CD14-positive monocyte (primary cell): ENCODE data around the gene DAB2IP. TPM values are rescaled to one million over a fixed set of nuclear protein-coding genes. Genes with fewer than 3 reads are reported as not detected.
A peak's percentile ranks its signal among the peaks of the same experiment; 100 is the strongest.

Experiments
- DNase-seq, 3 donors: peaks; one replicate each; pipeline ENCODE4 v3.0.0-alpha.2; 2011 to 2022
- H2AFZ ChIP-seq: 2 replicates; pipeline ENCODE4 v1.6.0; 2012; ENCODE audit warnings: mild to moderate bottlenecking, low read depth, low read length, inconsistent platforms; ENCODE audit not compliant: insufficient read depth, poor library complexity, severe bottlenecking
- H3K27ac ChIP-seq, 2 donors: 1 replicate in 1 of 2; 2 replicates in 1 of 2; pipeline ENCODE4 v1.5.1; 2012 to 2013; ENCODE audit warnings: low read length in 2 of 2, control low read depth in 1 of 2, inconsistent platforms in 1 of 2, low read depth in 1 of 2, mild to moderate bottlenecking in 1 of 2
- H3K27me3 ChIP-seq, 2 donors: one replicate each; pipeline versions ENCODE4 v1.6.0 to v1.6.1; 2011 to 2013; ENCODE audit warnings: low read length in 2 of 2; ENCODE audit not compliant: control insufficient read depth in 2 of 2, insufficient read depth in 2 of 2
- H3K36me3 ChIP-seq, 2 donors: replicated peaks in 1 of 2; 1 replicate in 1 of 2; 2 replicates in 1 of 2; pipeline versions ENCODE4 v1.5.1 to v1.6.1; 2012 to 2013; ENCODE audit warnings: low read length in 2 of 2, control low read depth in 1 of 2, inconsistent platforms in 1 of 2, mild to moderate bottlenecking in 1 of 2; ENCODE audit not compliant: insufficient read depth in 2 of 2, control insufficient read depth in 1 of 2
- H3K4me1 ChIP-seq, 2 donors: 1 replicate in 1 of 2; 2 replicates in 1 of 2; pipeline versions ENCODE4 v1.5.1 to v1.6.1; 2012 to 2013; ENCODE audit warnings: low read length in 2 of 2, control low read depth in 1 of 2, inconsistent platforms in 1 of 2, mild to moderate bottlenecking in 1 of 2, moderate library complexity in 1 of 2; ENCODE audit not compliant: insufficient read depth in 2 of 2, control insufficient read depth in 1 of 2
- H3K4me2 ChIP-seq: replicated peaks from 2 replicates; pipeline ENCODE3; 2012; ENCODE audit warnings: low read length, moderate library complexity, mild to moderate bottlenecking; ENCODE audit not compliant: poor library complexity, severe bottlenecking; ENCODE audit errors: extremely low read depth
- H3K4me3 ChIP-seq, 3 experiments: fragments of 200-600 bp in 1 of 3; sonication (generic) in 1 of 3; replicated peaks in 1 of 3; 1 replicate in 2 of 3; 2 replicates in 1 of 3; pipeline ENCODE4 v1.5.1; 2011 to 2013; ENCODE audit warnings: low read length in 3 of 3, mild to moderate bottlenecking in 3 of 3, control low read depth in 2 of 3, low read depth in 2 of 3, inconsistent platforms in 1 of 3, moderate library complexity in 1 of 3
- H3K79me2 ChIP-seq: 2 replicates; pipeline ENCODE4 v1.6.0; 2012; ENCODE audit warnings: mild to moderate bottlenecking, control low read depth, inconsistent platforms, low read length, moderate library complexity; ENCODE audit not compliant: insufficient read depth
- H3K9ac ChIP-seq: 2 replicates; pipeline ENCODE4 v1.6.0; 2017; ENCODE audit warnings: low read length, mild to moderate bottlenecking; ENCODE audit not compliant: insufficient read depth, poor library complexity, severe bottlenecking
- H3K9me3 ChIP-seq, 2 donors: replicated peaks in 1 of 2; 1 replicate in 1 of 2; 2 replicates in 1 of 2; pipeline versions ENCODE4 v1.5.1 to v1.6.1; 2012 to 2013; ENCODE audit warnings: low read length in 2 of 2, control low read depth in 1 of 2; ENCODE audit not compliant: control insufficient read depth in 1 of 2, insufficient read depth in 1 of 2
- H4K20me1 ChIP-seq: 2 replicates; pipeline ENCODE4 v1.6.0; 2012; ENCODE audit warnings: mild to moderate bottlenecking, low read length, control low read depth, moderate library complexity; ENCODE audit not compliant: insufficient read depth
- H3K27ac Mint-ChIP-seq, 7 donors: one replicate each; pipeline ENCODE4 v1.8.0; 2020; ENCODE audit warnings: mild to moderate bottlenecking in 7 of 7, mixed read lengths in 7 of 7, moderate library complexity in 6 of 7, inconsistent platforms in 2 of 7
- H3K27me3 Mint-ChIP-seq, 3 donors: one replicate each; pipeline ENCODE4 v1.8.0; 2021 to 2022; ENCODE audit warnings: low read depth in 3 of 3, mild to moderate bottlenecking in 3 of 3, mixed read lengths in 3 of 3, moderate library complexity in 3 of 3, inconsistent platforms in 1 of 3
- H3K36me3 Mint-ChIP-seq, 2 donors: one replicate each; pipeline ENCODE4 v1.8.0; 2020; ENCODE audit warnings: mixed read lengths in 2 of 2, inconsistent platforms in 1 of 2, mild to moderate bottlenecking in 1 of 2
- H3K4me1 Mint-ChIP-seq: one replicate; pipeline ENCODE4 v1.8.0; 2020; ENCODE audit warnings: mild to moderate bottlenecking, mixed read lengths
- H3K4me3 Mint-ChIP-seq, 2 donors: one replicate each; pipeline ENCODE4 v1.8.0; 2020; ENCODE audit warnings: mild to moderate bottlenecking in 2 of 2, mixed read lengths in 2 of 2, moderate library complexity in 1 of 2
- H3K9me3 Mint-ChIP-seq, 7 donors: one replicate each; pipeline ENCODE4 v1.8.0; 2020 to 2022; ENCODE audit warnings: mixed read lengths in 7 of 7, mild to moderate bottlenecking in 6 of 7, moderate library complexity in 6 of 7, inconsistent platforms in 2 of 7
- CTCF ChIP-seq: fragments of 200-600 bp; IDR thresholded peaks from one replicate; pipeline ENCODE4 v1.8.0; 2022; ENCODE audit warnings: antibody characterized with exemption, mild to moderate bottlenecking
- WGBS: methylation state at CpG from one replicate; pipeline ENCODE4 v1.1.5; 2013; ENCODE audit warnings: missing lambda C conversion rate; ENCODE audit not compliant: insufficient coverage; 5-methylcytosine and 5-hydroxymethylcytosine counted together
- intact Hi-C, 2 donors: fragments of 100-400 bp; cut with micrococcal nuclease; formaldehyde crosslinking; loops; one replicate each; pipeline versions ENCODE4 v1.15.0 to v1.15.1; 2023
- polyA plus RNA-seq, 3 donors: library from polyadenylated mRNA; depleted of rRNA in 1 of 3; unstranded in 2 of 3; stranded (reverse) in 1 of 3; fragments of 300-500 nt in 2 of 3; fragments of >200 nt in 1 of 3; fragmentation: Illumina TruSeq in 2 of 3; gene quantifications; 1 replicate in 2 of 3; 2 replicates in 1 of 3; pipeline ENCODE4 v1.2.3, GENCODE V29; 2012 to 2021

DAB2IP gene
- polyA plus RNA-seq, 3 donors, result 0.13 TPM; not detected in 2

DNA sequence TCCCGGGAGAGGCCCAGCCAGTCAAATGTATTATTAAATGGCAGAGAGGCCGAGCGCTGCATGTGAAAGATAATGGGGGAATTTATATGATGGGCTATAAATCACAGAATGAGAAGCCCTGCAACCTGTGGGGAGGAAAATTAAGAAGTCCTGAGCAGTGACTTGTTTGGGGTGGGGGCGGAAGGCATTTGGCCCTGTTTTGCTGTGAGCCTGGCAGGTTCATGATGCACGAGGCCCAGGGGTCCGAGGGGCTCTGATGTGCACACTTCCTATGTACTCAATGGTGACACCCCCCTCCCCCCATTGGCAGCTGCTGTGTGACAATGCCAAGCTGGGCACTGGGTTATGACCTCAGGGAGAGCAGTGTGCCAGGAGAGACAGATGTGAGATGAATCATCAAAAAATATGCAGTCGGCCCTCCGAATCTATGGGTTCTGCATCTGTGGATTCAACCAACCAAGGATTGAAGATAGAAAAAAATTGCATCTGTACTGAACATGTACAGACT lies 13.7 kb upstream of the DAB2IP start:
- H3K79me2 ChIP-seq, result no peaks in the 10 kb centered on the region
- H2AFZ ChIP-seq, result no peak overlapping the region
- DNase-seq, result no peak
- Mint-ChIP-seq H3K4me1 (peaks cover 22% of the 10 kb centered on the region), H3K9me3 (peaks cover 0 to 5% (median 0%) of the 10 kb centered on the region in 7 donors), H3K36me3 (no peaks in the 10 kb centered on the region), H3K27me3 (peaks cover 14 to 34% (median 17%) of the 10 kb centered on the region in 3 donors), H3K27ac (no peak overlapping the region), H3K4me3 (peak overlapping the region in 1 of 2 donors; percentile 11)
- no peaks in the 10 kb centered on the region for H3K36me3 ChIP-seq
- no peak overlapping the region for H3K27ac ChIP-seq
- TF ChIP-seq CTCF, result no peak
- H3K9ac ChIP-seq, result no peak overlapping the region
- no peaks in the 10 kb centered on the region for H3K9me3 ChIP-seq
- WGBS, result 12% methylated on average over 5 of the region's 8 CpGs
- no peak overlapping the region for H3K4me2 ChIP-seq
- H3K4me1 ChIP-seq, result peaks cover 6 to 8% of the 10 kb centered on the region in 2 donors
- no peak overlapping the region for H3K4me3 ChIP-seq
- H3K27me3 ChIP-seq, result no peaks in the 10 kb centered on the region
- no peaks in the 10 kb centered on the region for H4K20me1 ChIP-seq
- intact Hi-C loops, result no loop called here

- H3K27me3 Mint-ChIP-seq, result peaks cover 14 to 34% (median 17%) of the 10 kb centered on the region in 3 donors
- H3K4me3 ChIP-seq, result no peak overlapping the region
- H3K4me1 ChIP-seq, result peaks cover 6 to 8% of the 10 kb centered on the region in 2 donors
- H2AFZ ChIP-seq, result no peak overlapping the region
- peaks cover 0 to 5% (median 0%) of the 10 kb centered on the region in 7 donors for H3K9me3 Mint-ChIP-seq
- no peak overlapping the region for H3K27ac ChIP-seq
- no peak for DNase-seq
- H3K9me3 ChIP-seq, result no peaks in the 10 kb centered on the region
- no peaks in the 10 kb centered on the region for H3K27me3 ChIP-seq
- peak overlapping the region in 1 of 2 donors; percentile 2 for H3K4me3 Mint-ChIP-seq
- 89% methylated on average over 8 of the region's 8 CpGs for WGBS
- no peaks in the 10 kb centered on the region for H3K79me2 ChIP-seq
- no peak overlapping the region for H3K4me2 ChIP-seq
- H3K27ac Mint-ChIP-seq, result peak overlapping the region in 1 of 7 donors; percentile 77
- no peak overlapping the region for H3K9ac ChIP-seq
- no peaks in the 10 kb centered on the region for H3K36me3 ChIP-seq
- intact Hi-C loops, result no loop called here
- peaks cover 22% of the 10 kb centered on the region for H3K4me1 Mint-ChIP-seq
- no peak for TF ChIP-seq CTCF
- H3K36me3 Mint-ChIP-seq, result no peaks in the 10 kb centered on the region
- no peaks in the 10 kb centered on the region for H4K20me1 ChIP-seq
These were observed 13.0 kb upstream of the DAB2IP start for GRCh38 chr9:121638399-121638798.
